ENCODE results near the gene GPR152.

The GPR152 gene, protein sequence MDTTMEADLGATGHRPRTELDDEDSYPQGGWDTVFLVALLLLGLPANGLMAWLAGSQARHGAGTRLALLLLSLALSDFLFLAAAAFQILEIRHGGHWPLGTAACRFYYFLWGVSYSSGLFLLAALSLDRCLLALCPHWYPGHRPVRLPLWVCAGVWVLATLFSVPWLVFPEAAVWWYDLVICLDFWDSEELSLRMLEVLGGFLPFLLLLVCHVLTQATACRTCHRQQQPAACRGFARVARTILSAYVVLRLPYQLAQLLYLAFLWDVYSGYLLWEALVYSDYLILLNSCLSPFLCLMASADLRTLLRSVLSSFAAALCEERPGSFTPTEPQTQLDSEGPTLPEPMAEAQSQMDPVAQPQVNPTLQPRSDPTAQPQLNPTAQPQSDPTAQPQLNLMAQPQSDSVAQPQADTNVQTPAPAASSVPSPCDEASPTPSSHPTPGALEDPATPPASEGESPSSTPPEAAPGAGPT

GRCh38 chr11:67452141-67452952, at the start of gene GPR152:
TSS of gene GPR152 (minus strand) at chr11:67452729. CDS start at chr11:67452724, 5 bp downstream.
- Histone ChIP-seq H3K27ac (no peak within 1 kb of the TSS), H3K4me3 (ENCODE audit: low read depth, low read length) (no peak within 1 kb of the TSS), H3K36me3 (no peaks in the 10 kb centered on the region), H3K9me3 (ENCODE audit: severe bottlenecking) (no peaks in the 10 kb centered on the region), H3K27me3 (ENCODE audit: insufficient read depth, low read depth, severe bottlenecking) (no peaks in the 10 kb centered on the region)
- TF ChIP-seq, protein P1, sequence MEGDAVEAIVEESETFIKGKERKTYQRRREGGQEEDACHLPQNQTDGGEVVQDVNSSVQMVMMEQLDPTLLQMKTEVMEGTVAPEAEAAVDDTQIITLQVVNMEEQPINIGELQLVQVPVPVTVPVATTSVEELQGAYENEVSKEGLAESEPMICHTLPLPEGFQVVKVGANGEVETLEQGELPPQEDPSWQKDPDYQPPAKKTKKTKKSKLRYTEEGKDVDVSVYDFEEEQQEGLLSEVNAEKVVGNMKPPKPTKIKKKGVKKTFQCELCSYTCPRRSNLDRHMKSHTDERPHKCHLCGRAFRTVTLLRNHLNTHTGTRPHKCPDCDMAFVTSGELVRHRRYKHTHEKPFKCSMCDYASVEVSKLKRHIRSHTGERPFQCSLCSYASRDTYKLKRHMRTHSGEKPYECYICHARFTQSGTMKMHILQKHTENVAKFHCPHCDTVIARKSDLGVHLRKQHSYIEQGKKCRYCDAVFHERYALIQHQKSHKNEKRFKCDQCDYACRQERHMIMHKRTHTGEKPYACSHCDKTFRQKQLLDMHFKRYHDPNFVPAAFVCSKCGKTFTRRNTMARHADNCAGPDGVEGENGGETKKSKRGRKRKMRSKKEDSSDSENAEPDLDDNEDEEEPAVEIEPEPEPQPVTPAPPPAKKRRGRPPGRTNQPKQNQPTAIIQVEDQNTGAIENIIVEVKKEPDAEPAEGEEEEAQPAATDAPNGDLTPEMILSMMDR (IDR thresholded peaks at IDR 0.05; ENCODE audit: low read depth, low read length): no peak
- DNase-seq: no peak

GRCh38 chr11:67501854-67502253, 49.3 kb upstream of the GPR152 start:
- H3K27ac ChIP-seq: no peak overlapping the region
- H3K9me3 ChIP-seq (ENCODE audit: severe bottlenecking): no peaks in the 10 kb centered on the region
- H3K36me3 ChIP-seq: peaks cover 51% of the 10 kb centered on the region
- H3K27me3 ChIP-seq (ENCODE audit: insufficient read depth, low read depth, severe bottlenecking): no peaks in the 10 kb centered on the region
- H3K4me3 ChIP-seq (ENCODE audit: low read depth, low read length): no peak overlapping the region
- TF ChIP-seq, protein P1 (IDR thresholded peaks at IDR 0.05; ENCODE audit: low read depth, low read length): no peak
- DNase-seq: no peak

DNA sequence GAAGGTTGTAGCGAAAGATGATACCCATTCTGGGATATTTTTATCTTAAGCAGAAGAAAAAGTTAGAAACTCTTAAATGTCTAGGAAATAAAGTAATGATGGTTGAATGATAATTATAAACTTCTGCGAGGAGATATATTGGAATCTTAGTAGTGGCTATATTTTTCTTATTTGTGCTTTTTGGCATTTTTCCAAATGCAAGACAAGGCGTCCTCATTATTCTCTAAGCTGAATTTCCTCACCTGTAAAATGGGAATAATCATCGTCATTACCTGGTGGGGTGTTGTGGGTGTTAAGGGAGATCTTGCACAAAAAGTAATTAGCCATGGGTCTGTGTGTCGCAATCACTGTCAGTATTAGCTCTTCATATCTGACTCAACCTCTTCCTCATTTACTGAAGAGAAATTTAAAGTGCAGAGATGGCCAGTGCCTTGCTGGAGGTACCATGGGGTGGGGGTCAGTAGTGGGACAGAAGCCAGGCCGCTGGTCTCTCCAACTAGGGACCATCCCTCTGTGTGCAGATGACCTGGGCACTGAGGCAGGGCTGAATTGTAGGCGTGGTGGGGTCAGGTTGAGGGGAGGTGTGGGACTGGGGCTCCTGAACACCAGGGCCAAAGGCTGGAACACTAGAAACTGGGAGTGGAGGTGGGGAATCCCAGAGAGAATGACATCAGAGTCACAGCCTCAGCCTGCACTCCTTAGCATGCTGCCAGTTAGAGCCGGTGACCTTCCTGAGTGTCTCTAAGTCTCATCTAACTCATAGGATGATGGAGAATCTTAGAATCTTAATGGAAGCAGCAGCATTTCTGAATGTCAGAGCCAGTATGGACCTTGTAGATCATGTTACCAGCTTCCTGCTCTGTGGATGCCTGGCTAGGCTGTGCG, 48.5 kb upstream of the GPR152 start:
- no peak for DNase-seq
- H3K9me3 ChIP-seq (ENCODE audit: severe bottlenecking): no peaks in the 10 kb centered on the region
- no peak overlapping the region for H3K4me3 ChIP-seq (ENCODE audit: low read depth, low read length)
- no peak overlapping the region for H3K27ac ChIP-seq
- H3K27me3 ChIP-seq (ENCODE audit: insufficient read depth, low read depth, severe bottlenecking): no peaks in the 10 kb centered on the region
- TF ChIP-seq, protein P1 (IDR thresholded peaks at IDR 0.05; ENCODE audit: low read depth, low read length): no peak
- H3K36me3 ChIP-seq: peaks cover 51% of the 10 kb centered on the region

DNA sequence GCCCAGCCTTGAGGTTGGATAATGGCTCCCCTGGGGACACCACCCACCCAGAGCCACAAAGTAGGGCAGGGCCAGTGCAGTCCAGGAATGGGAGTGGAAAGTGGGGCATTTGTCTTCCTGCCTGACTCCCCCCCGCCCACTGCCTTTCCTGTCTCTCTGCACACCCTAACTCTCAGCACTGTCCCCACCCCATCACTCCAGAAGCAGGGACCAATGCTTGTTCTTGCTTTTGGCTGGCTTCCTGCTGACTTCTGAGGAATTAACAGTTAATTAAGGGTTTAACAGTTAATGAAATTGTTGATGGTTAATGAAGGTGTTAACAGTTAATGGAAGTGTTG, 47.9 kb upstream of the GPR152 start:
- TF ChIP-seq, protein P1 (IDR thresholded peaks at IDR 0.05; ENCODE audit: low read depth, low read length): no peak
- no peak for DNase-seq
- Histone ChIP-seq H3K27ac (no peak overlapping the region), H3K9me3 (ENCODE audit: severe bottlenecking) (no peaks in the 10 kb centered on the region), H3K36me3 (peaks cover 57% of the 10 kb centered on the region), H3K27me3 (ENCODE audit: insufficient read depth, low read depth, severe bottlenecking) (no peaks in the 10 kb centered on the region), H3K4me3 (ENCODE audit: low read depth, low read length) (no peak overlapping the region)

- no peak for DNase-seq
These were observed 47.4 kb upstream of the GPR152 start for GRCh38 chr11:67499808-67500483.

More at GRCh38 chr11:67499808-67500483, 47.4 kb upstream of the GPR152 start:
- H3K36me3 ChIP-seq: peaks cover 61% of the 10 kb centered on the region
- H3K4me3 ChIP-seq (ENCODE audit: low read depth, low read length): no peak overlapping the region
- no peaks in the 10 kb centered on the region for H3K27me3 ChIP-seq (ENCODE audit: insufficient read depth, low read depth, severe bottlenecking)
- H3K27ac ChIP-seq: no peak overlapping the region
- TF ChIP-seq, protein P1 (IDR thresholded peaks at IDR 0.05; ENCODE audit: low read depth, low read length): no peak
- H3K9me3 ChIP-seq (ENCODE audit: severe bottlenecking): no peaks in the 10 kb centered on the region

Measured in WERI-Rb-1 (cell line).